Germinal center (tissue), 1 donor: ENCODE results near the gene RELL2.

Source experiments
- DNase-seq: peaks from one replicate; pipeline ENCODE4 v3.0.0; 2012; ENCODE audit warnings: mixed read lengths, low spot score

The RELL2 gene

DNA sequence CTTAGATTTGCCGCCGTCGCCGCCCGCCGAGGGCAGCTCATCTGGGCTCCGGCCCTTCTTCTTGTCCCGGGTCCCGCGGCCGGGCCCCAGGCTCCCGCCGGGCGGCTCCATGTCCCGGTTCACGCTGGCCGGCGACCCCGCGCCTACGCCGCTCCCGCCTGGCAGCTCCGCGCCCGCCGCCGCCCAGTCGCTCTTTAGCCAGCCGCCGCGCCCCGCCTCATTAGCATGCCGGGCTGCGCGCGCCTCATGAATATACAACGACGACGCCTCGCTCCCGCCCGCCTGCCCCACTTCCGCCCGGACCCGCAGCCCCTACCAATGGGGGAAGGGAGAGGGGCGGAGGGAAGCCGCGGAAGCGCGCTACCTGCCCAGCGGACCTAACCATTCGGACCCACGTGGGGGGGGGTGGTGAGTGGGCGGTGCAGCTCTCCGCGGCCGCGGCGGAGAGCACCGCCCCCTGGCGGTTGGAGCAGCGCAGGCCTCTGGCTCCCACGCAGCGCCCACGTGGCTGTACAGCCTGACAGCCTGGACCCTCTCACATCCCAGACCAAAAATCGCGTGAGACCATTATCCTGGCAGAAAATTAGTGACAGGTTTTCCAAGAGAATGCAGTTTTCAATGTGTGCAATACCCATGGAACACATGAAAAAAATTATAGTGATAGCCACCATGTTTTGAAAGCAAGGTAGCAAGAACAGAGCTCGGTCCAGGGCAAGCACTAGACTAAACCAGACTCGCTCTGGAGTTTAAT is 17.8 kb upstream of the RELL2 start, which contains the start of gene DIAPH1:
TSS of gene DIAPH1 (minus strand) at position 197 of the 751 bp plus-strand sequence. CDS start at position 111, 86 bp downstream.
- peak; percentile 95 for DNase-seq

DNA sequence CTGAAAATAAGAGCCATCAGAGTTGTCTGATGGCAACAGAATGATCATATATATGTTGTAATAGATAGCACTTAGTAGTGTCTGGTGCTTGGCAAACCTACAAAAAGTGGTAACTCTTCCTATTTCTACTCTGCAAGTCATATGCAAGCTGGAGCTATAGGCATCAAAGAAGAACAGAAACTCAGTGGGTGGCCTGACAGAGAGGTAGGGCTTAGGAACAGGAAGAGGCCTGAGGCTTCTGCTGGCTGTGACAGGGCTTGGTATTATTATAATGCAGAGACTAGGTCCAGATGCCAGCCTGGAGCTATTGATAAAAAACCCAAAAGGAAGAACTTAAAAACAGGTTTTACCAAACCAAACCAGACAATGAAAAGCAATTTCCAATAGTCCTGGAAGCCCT is 13.6 kb upstream of the RELL2 start:
- peak; percentile 24 for DNase-seq

DNA sequence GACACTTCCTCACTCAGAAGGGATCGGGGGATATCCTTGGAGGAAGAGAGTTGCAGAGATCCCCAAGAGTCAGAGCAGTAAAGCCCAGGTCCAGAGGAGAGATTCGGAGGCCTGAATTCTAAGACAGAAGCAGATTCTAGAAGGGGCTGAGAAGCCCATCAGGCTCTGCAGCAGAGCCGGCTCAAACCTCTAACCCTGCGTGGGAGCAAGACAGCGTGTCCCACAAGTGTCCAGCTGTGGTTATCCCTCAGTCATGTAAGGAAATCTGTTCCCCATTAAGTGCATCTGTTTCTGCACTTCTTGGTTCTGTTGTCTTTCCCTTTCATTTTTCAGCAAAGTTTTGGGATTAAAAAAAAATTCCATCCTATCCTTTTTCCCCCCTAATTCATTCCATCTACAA is 13.2 kb upstream of the RELL2 start:
- DNase-seq = no peak

DNA sequence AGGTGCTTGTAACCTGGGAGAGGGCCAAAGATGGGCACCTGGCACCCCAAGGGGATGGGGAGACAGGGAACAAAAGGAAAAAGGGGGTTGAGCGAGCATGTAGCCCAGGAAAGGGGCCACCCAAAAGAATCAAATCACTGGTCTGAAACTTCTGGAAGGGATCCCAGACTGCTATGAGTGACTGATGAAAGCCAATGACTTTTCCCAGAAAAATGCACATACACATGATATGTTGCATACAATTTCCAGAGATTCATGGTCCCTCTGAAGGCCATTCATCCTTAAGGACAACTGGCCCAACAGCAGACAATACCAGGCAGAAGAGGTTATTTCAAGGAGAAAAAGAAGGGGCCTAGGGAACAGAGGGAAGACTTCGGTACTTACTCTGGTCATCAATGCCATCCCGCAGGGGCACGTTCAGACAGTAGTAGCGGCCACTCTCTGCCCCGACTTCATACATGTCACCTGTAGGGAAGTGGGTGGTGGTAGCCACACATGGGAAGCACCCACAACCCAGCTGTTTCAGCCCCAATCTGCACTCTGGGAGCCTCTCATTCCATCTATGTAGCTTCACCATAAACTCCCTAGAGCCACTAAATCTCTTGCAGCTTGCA is 8.5 kb upstream of the RELL2 start:
- no peak for DNase-seq

DNA sequence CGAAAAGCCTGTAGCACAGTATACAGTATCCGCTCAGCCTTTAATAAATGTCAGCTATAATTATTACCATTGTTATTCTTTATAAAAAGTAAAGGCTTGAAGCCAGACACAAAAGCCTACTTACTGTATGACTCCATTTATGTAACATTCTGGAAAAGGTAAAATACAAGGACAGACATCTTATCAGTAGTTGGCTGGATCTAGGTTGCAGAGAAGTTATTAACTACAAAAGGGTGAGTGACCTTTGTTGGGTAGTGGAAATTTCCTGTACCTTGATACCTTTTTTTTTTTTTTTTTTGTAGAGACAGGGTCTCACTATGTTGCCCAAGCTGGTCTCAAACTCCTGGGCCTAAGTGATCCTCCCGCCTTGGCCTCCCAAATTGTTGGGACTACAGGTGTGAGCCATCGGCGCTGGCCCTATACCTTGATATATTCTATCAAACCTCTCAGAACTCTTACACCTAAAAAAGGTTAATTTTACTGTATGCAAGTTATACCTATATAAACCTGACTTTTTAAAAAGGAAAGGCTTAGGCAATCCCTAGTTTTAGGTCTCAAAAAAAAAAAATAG is 6.1 kb upstream of the RELL2 start:
- DNase-seq = no peak

DNA sequence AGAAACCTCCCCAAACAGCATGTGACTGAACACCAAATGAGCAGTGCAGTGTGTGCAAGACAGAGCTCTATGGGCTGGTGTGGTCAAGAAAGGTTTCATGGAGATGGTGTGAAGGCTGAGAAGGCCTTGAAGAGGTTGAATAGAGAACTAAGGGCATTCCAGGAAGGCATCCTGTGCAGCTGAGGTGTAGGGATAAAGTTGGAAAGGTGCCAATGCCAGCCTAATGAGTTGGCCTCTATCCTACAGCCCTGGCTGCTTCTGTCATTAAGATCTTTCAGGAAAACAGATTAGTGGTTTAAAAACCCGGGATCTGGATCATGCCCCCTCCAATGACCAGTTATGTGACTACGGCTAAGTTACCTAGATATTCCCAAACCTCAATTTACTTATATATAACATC is 4.1 kb upstream of the RELL2 start:
- no peak for DNase-seq

DNA sequence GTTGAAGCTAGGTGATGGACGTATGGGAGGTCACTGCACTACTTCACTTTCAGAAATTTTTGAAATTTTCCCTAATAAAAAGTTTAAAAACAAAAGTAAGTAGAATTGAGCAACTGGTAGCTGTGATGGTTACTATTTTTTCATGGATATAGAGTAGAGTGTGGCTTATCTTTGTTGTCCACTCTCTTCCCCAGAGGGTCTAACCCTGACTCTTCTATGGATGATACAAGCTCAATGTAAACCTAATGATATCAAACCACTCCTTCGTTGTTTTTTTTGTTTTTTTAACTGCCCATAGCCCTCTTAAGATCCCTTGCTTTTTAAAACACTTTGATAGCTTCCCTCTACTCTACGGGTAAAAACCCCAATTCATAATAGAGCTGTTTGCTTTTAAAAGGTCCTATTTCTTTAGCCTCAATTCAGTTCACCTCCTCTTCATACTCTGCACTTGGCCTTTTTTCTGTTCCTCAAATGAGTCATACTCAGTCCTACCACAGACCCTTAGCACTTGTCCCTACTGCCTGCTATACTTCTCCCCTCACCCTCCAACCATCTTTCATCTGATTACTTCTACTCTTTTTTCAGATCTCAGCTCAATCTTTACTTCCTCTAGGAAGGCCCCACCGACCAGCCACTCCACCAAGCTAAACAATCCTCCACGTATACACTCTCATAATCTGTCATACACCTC is 2.8 kb upstream of the RELL2 start:
- no peak for DNase-seq

DNA sequence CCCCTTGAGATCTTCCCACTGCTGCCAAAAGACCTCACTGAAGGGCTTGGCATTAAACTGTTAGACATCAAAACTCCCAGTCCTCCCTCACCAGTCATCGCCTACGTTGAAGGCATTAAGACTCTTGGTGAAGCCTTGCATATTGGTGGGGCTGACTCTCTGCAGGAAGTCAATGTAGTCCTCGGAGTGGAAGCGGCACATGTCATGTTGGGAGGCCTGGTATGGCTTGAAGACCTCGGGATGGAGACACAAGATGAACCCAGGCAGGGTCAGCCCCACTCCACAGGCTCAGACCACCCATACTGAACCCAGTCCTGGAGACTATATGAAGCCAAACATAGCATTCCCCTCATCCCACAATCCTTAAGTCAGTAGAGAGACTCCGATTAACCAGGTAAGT is 2.1 kb upstream of the RELL2 start:
- no peak for DNase-seq

DNA sequence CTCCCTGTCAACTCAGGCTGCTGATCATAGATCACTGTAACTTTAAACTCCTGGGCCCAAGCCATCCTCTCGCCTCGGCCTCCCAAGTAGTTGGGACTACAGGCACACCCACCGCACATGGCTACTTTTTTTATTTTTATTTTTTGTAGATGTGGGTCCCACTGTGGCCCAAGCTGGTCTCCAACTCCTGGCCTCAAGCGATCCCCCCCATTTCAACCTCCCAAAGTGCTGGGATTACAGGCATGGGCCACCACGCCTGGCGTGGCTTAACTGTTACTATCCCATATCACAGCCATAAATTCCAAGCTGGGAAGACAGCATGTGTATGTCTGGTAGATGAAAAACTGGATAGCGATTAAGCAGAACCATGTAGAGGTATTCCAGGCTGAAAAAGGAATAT is 1.2 kb upstream of the RELL2 start:
- no peak for DNase-seq

DNA sequence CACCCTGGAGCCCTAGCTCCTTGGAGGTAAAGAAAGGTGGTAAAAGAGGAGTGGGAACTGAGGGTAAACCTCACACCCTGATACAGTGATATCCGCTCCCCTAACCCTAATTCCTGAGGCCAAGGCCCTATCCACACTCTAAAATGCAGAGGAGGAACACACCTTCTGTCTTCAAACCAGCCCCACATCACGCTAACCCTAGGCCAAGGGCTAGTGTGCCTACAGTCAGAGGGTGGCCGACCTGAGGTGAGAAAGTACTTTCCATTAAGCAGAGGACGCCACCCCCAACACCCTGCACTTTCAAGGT is 738 bp upstream of the RELL2 start:
- no peak for DNase-seq

DNA sequence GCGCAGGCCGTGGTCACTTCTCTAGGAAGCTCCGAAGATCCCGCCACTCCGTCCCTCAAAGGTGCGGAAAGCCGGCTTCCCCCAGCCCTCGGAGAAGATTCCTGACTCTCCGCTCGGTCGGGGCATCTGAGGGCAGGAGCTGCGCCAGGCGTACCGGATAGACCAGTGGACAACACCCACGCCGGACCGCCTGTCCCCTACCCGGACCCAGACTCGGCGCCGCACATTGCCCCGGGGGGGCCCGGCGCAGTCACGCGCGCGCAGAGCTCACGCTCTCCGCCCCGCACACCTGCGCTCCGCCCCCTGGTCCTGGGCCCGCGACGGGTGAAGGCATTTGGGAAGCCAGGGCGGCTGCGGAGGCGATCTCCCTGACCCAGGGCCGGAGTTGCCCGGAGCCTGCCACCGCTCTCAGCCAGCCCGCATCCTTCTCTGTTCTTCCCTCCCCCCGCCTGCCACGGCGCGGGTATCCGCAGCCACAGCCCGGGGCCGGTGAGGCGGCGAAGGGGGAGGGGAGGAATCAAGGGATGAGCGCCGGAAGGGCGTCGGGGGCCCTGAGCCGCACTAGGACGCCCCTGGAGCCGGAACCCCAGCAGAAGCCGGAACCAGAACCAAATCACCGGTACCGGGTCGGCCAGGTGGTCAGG is 448 bp downstream of the RELL2 start:
- peak; percentile 71 for DNase-seq

DNA sequence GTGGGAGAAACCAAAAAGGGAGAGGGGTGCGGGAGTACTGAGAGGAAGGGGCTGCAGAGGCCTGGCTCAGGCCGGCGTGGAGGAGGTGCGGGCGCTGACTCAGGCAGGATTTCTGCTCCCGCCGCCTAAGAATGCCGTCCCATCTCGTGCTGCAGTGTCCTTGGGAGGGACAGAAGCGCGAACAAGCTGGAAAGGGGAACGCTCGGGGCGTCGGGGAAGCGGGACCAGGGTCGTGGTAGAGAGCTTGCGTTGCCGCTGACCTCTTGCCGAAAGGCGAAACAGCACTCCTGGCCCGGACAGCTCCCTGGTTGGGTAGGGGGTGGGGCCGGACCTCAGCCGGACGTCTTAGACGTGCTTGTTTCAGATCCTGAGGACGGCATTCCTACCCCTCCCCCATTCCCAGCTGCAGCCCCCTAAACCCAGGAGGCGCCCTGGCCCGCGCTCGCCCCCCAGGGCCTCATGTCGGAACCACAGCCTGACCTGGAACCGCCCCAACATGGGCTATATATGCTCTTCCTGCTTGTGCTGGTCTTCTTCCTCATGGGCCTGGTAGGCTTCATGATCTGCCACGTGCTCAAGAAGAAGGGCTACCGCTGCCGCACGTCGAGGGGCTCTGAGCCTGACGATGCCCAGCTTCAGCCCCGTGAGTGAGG is 1.1 kb downstream of the RELL2 start:
- DNase-seq = peak; percentile 84

DNA sequence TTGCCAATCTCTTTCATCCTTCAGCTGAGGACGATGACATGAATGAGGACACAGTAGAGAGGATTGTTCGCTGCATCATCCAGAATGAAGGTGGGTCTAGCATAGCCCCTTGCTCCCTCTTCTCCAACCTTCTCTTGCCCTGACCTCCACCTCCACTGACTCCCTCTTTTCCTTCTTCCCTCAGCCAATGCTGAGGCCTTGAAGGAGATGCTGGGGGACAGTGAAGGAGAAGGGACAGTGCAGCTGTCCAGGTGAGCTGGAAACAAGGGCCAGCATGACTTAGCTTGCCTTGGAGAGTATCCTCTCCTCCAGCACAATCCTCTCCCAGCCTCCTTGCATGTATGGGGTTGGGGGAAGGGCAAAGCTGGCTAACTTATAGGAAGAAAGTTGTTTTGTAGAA is 2.0 kb downstream of the RELL2 start:
- no peak for DNase-seq

DNA sequence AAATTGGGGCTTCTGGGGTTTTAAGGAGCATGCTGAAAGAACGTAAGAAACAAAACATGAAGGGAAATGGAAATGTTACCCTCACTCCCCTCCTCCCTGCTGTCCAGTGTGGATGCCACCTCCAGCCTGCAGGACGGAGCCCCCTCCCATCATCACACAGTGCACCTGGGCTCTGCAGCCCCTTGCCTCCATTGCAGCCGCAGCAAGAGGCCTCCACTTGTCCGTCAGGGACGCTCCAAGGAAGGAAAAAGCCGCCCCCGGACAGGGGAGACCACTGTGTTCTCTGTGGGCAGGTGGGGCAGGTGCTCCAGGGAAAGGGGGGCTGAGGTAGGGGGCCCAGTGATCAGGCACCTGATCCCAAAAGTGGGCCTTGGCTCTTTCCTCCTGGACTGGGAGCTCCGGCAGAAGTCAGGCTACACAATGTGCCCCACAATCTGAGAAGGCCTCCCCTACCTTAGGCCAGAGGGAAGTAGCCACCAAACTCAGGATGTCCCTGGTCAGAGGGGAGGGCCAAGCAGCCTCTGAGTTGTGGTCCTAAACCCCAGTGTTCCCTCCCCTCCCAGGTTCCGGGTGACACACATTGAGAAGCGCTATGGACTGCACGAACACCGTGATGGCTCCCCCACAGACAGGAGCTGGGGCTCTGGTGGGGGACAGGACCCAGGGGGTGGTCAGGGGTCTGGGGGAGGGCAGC is 2.7 kb downstream of the RELL2 start:
- no peak for DNase-seq

DNA sequence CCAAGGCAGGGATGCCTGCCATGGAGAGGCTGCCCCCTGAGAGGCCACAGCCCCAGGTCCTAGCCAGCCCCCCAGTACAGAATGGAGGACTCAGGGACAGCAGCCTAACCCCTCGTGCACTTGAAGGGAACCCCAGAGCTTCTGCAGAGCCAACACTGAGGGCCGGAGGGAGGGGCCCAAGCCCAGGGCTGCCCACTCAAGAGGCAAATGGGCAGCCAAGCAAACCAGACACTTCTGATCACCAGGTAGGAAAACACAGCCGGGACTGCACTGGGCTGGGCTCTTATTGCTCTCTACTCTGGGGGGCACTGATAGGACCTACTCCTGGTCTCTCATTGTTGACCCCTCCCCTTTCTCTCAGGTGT is 3.2 kb downstream of the RELL2 start:
- DNase-seq = no peak

DNA sequence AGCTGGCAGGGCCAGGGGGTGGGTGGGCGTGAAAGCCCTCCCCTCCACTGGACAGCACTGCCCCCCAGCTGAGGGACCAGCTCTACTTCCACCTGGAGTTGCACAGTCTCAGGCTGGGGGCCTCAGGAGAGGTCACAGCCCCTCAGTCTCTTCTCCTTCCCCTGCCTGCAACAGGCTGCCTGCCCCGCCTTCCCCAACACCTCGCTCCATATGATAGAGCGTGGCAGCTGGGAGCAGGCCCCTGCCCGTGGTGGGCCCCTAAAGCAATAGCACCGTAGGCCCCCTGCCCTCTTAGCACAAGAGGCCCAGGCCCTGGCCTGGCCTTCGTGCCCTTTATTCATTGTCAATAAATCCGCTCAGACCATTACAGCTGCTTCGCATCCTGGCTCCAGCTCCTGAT is 3.9 kb downstream of the RELL2 start:
- DNase-seq = no peak

DNA sequence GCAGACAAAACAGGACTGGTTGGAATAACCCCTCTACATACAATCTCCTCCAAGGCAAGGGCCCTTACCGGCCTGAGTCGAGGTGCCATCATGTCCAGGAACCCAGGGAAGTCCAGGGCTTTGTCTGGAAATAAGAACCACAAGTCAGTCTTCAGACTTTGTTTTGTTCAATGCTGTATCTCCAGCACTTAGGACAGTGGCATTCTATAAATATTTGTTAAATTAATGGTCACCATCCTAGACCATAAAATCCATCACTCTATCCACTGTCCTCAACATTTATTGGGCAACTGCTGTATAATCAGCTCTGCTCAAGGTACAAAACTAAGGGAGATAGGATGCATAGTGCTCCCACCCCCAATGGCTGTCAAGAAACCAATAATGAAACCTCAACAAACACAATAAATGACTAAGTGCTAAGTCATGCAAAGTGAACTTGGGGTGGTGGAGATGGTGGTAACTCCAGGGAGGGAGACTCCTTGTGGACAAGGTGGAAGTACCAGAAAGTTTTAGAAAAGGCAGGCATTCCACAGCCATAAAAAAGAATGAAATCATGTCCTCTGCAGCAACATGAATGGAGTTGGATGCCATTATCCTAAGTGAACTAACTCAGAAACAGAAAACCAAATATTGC is 5.0 kb downstream of the RELL2 start:
- no peak for DNase-seq

DNA sequence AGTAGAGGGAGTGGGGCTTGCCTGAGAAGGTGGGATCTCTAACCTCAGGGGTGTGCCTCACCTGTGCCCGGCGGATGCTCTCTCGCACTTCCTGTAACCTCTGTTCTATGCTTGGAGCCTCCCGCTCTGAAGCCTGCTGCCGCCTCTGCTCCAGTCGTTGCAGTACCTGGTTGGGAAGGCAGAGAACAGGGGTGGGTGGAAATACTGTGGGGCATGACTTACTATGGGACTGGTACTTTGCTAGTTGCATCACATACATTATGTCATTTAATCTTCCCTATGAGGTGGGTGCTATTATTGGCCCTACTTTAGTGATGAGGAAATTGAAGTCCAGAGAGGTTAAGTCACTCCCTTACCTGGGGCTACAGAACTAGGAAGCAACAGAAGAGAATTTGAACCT is 9.2 kb downstream of the RELL2 start:
- no peak for DNase-seq

DNA sequence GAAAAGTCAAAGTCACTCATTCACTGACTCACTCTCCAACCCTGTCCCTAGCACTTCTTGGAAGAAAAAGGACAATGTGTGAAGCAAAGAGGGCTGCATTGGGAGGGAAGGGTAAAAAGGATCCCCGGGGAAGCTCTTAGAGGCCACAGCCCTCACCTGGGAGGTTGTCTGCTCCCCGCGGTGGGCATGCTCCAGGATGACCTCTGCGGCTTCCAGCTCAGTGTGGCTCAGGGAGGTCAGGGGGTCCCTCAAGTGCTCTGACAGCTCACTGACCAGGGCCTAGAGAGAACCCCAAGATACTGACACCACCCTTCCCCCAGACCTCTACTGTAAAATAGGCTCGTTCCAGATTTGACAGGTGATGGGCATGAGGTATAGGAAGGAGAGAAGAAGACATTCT is 10.4 kb downstream of the RELL2 start:
- DNase-seq = no peak

DNA sequence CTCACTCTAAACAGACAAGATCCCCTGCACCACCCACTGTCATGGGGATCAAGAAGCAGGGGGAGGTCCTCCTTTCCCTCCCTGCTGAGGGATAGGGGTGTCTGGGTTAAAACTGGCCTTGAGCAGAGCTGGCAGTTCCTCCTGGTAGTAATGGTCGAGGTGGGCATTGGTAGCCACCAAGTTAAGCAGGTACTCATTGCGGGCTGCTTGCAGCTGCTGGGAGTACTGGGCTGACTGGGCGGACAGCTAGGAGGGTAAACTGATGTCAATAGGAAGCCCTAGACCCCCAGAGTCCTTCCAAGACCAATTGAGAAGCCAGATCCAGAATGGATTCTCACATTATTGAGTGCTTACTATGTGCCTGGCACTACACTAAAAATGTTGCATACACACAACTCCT is 11.1 kb downstream of the RELL2 start:
- DNase-seq = no peak

DNA sequence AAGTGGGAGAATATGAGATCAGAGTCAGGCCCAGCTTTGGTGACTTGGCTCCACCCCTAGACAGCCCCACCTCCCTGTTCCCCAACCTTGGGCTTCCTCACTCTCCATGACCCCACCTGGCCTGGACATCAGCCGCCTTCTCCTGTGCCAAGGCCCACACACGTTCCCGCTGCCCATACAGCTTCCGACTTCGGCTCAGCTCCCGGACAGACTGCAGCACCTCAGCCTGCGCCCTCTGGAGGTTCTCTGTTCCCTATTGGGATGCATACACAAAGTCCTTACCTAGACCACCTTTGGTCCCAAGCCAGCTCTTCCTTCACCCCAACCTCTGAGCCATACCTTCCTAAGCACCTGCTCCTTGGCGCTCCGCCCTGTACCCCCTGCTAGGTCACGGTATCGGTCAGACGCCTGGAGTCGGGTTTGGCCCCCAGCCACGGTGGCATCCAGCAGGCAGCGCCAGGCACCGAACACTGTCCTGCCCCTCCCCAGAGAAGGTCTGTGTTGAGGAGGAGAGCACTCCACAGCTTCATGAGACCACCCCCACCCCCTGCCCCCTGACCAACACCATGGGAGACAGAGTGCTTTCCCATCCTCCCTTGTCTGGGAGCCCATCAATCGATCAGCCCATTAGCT is 12.4 kb downstream of the RELL2 start:
- no peak for DNase-seq
